ENCODE data around the gene LNX2. TPM values are rescaled to one million over a fixed set of nuclear protein-coding genes. Genes with fewer than 3 reads are reported as not detected.

Gene LNX2
- total RNA-seq, 2 donors from 2014 or later, result 22.4 to 30.3 TPM

DNA sequence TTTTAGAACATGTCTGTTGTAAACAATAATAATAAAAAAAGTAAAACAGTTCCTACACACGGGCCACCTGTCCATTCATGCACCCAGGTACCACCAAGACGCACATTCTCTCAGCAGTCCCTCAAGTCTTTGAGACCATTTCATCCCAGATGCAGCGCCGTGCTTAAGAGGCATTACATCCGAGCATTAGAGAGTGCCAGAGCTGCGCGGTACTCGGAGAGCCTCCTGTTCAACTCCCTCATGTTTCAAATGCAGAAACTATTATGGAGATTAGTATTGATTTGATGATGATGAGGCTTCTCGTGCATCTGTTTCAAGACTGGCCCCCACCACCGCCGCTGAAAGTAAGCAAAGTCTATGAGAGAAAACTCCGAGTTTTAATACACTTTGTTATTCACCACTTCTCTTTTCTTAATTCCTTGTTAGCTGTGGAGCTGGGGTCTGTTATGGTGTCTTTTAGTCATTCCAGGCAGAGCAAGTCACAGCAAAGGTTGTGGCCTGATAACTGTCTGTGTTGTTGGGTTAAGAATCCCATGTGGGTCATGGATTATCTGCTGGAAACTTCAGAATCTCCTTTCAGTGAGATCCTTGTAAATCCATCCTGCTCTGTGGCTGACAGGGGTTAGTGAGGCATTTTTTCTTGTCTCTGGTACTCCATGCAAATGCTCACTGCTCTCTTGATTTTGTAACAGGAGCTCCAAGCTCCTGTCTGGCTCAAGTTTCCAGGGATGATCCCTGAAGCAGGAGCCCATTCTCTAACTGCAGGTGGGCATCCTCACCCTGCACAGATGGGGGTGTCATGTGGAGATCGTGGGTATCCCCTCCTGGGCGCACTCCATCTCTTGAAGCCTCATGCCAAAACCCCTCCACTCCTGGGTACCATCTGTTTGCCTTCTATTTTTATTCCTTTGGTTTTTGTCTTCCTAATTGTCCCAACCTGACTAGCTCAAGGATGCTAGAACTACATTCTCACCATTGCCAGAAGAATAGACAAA, 95.1 kb downstream of the LNX2 start:
- no peak overlapping the region for H3K4me3 ChIP-seq
- no peak for DNase-seq
- H3K4me1 ChIP-seq, result no peaks in the 10 kb centered on the region
- intact Hi-C loops (cut with DNase I), result no loop called here
- H3K27me3 ChIP-seq, result no peaks in the 10 kb centered on the region
- H3K27ac ChIP-seq, result no peak overlapping the region
- no peak overlapping the region for H3K9ac ChIP-seq (ENCODE audit: low read depth in 2 of 2, low read length in 2 of 2)
- TF ChIP-seq, protein P1, sequence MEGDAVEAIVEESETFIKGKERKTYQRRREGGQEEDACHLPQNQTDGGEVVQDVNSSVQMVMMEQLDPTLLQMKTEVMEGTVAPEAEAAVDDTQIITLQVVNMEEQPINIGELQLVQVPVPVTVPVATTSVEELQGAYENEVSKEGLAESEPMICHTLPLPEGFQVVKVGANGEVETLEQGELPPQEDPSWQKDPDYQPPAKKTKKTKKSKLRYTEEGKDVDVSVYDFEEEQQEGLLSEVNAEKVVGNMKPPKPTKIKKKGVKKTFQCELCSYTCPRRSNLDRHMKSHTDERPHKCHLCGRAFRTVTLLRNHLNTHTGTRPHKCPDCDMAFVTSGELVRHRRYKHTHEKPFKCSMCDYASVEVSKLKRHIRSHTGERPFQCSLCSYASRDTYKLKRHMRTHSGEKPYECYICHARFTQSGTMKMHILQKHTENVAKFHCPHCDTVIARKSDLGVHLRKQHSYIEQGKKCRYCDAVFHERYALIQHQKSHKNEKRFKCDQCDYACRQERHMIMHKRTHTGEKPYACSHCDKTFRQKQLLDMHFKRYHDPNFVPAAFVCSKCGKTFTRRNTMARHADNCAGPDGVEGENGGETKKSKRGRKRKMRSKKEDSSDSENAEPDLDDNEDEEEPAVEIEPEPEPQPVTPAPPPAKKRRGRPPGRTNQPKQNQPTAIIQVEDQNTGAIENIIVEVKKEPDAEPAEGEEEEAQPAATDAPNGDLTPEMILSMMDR (IDR thresholded peaks at IDR 0.05), result no peak
- no peaks in the 10 kb centered on the region for H3K36me3 ChIP-seq
- H3K9me3 ChIP-seq, result no peaks in the 10 kb centered on the region

DNA sequence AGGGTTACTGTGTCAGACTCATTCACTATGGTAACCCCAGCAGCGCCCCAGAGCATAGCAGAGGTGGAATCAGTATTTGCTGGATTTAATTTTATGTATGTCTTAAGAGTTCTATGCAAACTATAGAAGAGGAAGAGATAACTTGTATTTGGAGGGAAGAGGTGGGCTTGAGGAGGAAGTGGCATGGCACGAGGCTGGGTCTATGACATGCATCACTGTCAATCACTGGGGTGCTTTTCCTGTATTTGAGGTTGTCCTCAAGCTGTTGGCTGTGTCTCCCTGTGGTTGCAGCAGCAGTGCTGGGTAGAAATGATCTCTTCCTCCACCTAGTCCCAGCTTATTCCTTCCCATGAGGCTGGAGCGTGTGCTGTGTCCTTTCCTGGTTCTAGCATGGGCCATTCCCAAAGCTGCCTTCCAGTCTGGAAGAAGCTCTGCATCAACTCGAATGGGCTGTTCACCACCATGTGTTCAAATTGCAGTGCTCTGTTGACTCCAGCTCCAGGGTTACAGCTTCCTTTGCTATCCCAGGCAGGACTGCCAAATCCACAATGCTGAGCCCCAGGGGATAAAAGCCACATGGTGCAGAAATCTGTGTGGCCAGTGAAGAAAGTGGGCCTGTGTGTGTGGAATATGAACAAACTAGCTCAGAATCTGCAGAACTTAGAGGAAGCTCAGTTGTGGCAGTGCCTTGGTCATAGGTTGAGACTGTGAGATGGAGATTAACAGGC, 96.8 kb downstream of the LNX2 start:
- no peak for DNase-seq
- TF ChIP-seq, protein P1 (IDR thresholded peaks at IDR 0.05), result no peak
- Histone ChIP-seq H3K36me3 (no peaks in the 10 kb centered on the region), H3K27me3 (no peaks in the 10 kb centered on the region), H3K4me1 (no peaks in the 10 kb centered on the region), H3K4me3 (no peak overlapping the region), H3K27ac (no peak overlapping the region), H3K9me3 (no peaks in the 10 kb centered on the region), H3K9ac (ENCODE audit: low read depth in 2 of 2, low read length in 2 of 2) (no peak overlapping the region)
- intact Hi-C loops (cut with DNase I), result no loop called here

DNA sequence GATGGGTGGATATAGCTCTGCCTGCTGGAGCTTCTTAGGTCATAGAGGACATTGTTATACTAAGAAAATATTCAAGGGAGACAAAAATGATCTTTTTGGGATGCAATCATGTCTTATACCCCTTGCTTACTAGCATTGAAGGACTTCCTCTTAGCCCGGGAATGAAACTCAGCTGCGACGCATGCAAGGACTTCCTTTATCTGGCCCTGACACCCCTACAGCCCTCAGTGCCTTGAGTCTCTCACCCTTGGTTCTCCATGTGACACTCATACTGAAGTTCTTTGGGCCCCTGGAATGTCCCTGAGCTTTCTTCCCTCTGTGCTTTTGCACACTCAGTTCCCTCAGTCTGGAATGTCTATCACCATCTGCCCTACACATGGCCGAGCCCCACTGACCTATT, 97.5 kb downstream of the LNX2 start:
- no peak overlapping the region for H3K4me3 ChIP-seq
- intact Hi-C loops (cut with DNase I), result no loop called here
- TF ChIP-seq, protein P1 (IDR thresholded peaks at IDR 0.05), result no peak
- H3K4me1 ChIP-seq, result no peaks in the 10 kb centered on the region
- no peaks in the 10 kb centered on the region for H3K9me3 ChIP-seq
- no peak overlapping the region for H3K9ac ChIP-seq (ENCODE audit: low read depth in 2 of 2, low read length in 2 of 2)
- H3K36me3 ChIP-seq, result no peaks in the 10 kb centered on the region
- no peak for DNase-seq
- no peaks in the 10 kb centered on the region for H3K27me3 ChIP-seq
- H3K27ac ChIP-seq, result no peak overlapping the region

DNA sequence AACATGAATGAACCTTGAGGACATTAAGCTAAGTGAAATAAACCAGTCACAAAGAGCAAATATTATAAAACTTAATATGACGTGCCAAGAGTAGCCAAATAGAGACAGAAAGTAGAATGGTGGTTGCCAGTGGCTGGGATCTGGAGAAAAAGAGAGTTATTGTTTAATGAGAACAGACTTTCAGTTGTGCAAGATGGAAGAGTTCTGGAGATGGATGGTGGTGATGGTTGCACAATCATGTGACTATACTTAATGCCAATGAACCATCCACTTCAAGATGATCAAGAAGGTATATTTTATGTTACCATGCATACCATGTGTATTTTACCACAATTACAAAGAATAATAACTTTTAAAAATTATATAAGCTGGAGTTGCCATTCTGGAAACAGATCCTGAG, 104.2 kb downstream of the LNX2 start:
- TF ChIP-seq, protein P1 (IDR thresholded peaks at IDR 0.05), result no peak
- H3K9ac ChIP-seq (ENCODE audit: low read depth in 2 of 2, low read length in 2 of 2), result no peak overlapping the region
- intact Hi-C loops (cut with DNase I), result no loop called here
- H3K27ac ChIP-seq, result no peak overlapping the region
- no peaks in the 10 kb centered on the region for H3K4me1 ChIP-seq
- H3K9me3 ChIP-seq, result no peaks in the 10 kb centered on the region
- no peaks in the 10 kb centered on the region for H3K27me3 ChIP-seq
- no peak overlapping the region for H3K4me3 ChIP-seq
- no peaks in the 10 kb centered on the region for H3K36me3 ChIP-seq
- no peak for DNase-seq

DNA sequence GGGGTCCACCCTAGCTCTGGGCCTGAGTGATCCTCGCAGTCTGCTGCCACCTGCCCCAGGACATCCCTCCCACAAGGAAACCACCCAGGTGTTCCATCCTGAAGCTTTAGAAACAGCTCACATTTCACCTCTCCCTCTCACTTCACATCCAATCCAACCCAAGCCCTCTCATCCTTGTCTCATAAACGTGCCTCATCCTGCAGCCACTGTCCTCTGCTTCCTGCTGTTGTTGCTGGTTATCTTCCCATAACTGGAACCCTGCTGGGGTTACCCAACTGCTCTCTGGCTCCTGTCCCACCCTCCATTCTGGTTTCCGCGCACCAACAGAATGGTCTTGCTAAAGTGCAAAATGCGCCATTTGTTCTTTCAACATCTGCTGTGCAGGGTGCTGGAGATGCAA, 110.2 kb downstream of the LNX2 start:
- Histone ChIP-seq H3K9ac (ENCODE audit: low read depth in 2 of 2, low read length in 2 of 2) (no peak overlapping the region), H3K27me3 (no peaks in the 10 kb centered on the region), H3K36me3 (no peaks in the 10 kb centered on the region), H3K9me3 (no peaks in the 10 kb centered on the region), H3K4me3 (no peak overlapping the region), H3K4me1 (no peaks in the 10 kb centered on the region), H3K27ac (no peak overlapping the region)
- intact Hi-C loops (cut with DNase I), result no loop called here
- DNase-seq, result no peak
- TF ChIP-seq, protein P1 (IDR thresholded peaks at IDR 0.05), result no peak
